ENCODE results near the gene B3GALT6. TPM values are rescaled to one million over a fixed set of nuclear protein-coding genes. Genes with fewer than 3 reads are reported as not detected.

B3GALT6 gene
- total RNA-seq, 2 experiments from 2014 or later: 13.3 to 14.4 TPM

- DNase-seq: no peak
- H3K27ac Mint-ChIP-seq: no peak overlapping the region
- CTCF ChIA-PET: no interaction called here
- H3K4me3 Mint-ChIP-seq: no peak overlapping the region
- peaks cover 6% of the 10 kb centered on the region for H3K9me3 Mint-ChIP-seq
- peaks cover 7% of the 10 kb centered on the region for H3K36me3 Mint-ChIP-seq (ENCODE audit: low read depth)
- peaks cover 12% of the 10 kb centered on the region for H3K4me1 Mint-ChIP-seq
- POLR2A ChIA-PET: no interaction called here
- peaks cover 8% of the 10 kb centered on the region for H3K27me3 Mint-ChIP-seq
Observed at GRCh38 chr1:1197551-1198422, 34.2 kb upstream of the B3GALT6 start.

- ChIA-PET POLR2A (no interaction called here), CTCF (no interaction called here)
- Mint-ChIP-seq H3K9me3 (peaks cover 6% of the 10 kb centered on the region), H3K27ac (no peak overlapping the region), H3K36me3 (ENCODE audit: low read depth) (peaks cover 7% of the 10 kb centered on the region), H3K4me1 (peaks cover 12% of the 10 kb centered on the region), H3K27me3 (peaks cover 8% of the 10 kb centered on the region), H3K4me3 (no peak overlapping the region)
- no peak for DNase-seq
Observed at GRCh38 chr1:1198423-1199140, 33.5 kb upstream of the B3GALT6 start.

GRCh38 chr1:1199141-1199960, 32.7 kb upstream of the B3GALT6 start:
- POLR2A ChIA-PET: interaction anchor here (0.7 kb wide), 1 partner anchor 32 kb away, joined by 3 read pairs; no protein-coding TSS in a partner anchor

GRCh38 chr1:1199961-1200875, 31.8 kb upstream of the B3GALT6 start:
- Mint-ChIP-seq H3K36me3 (ENCODE audit: low read depth) (no peaks in the 10 kb centered on the region), H3K27ac (peak overlapping the region; percentile 58), H3K4me3 (peak overlapping the region; percentile 17), H3K4me1 (peaks cover 12% of the 10 kb centered on the region), H3K9me3 (no peaks in the 10 kb centered on the region), H3K27me3 (no peaks in the 10 kb centered on the region)
- DNase-seq: no peak
- ChIA-PET POLR2A (interaction anchor here (0.5 to 1.1 kb wide), 3 partner anchors 12 to 31 kb away, joined by 3 to 7 read pairs (median 4); no protein-coding TSS in a partner anchor), CTCF (no interaction called here)

More at GRCh38 chr1:1199141-1199960, 32.7 kb upstream of the B3GALT6 start:
- DNase-seq: no peak
- CTCF ChIA-PET: no interaction called here
- Mint-ChIP-seq H3K9me3 (peaks cover 5% of the 10 kb centered on the region), H3K4me1 (peaks cover 12% of the 10 kb centered on the region), H3K36me3 (ENCODE audit: low read depth) (peaks cover 7% of the 10 kb centered on the region), H3K27ac (peak overlapping the region; percentile 44), H3K4me3 (peak overlapping the region; percentile 17), H3K27me3 (peaks cover 6% of the 10 kb centered on the region)

- ChIA-PET POLR2A (interaction anchor here (0.5 to 1.1 kb wide), 2 partner anchors 12 to 13 kb away, joined by 4 to 7 read pairs; no protein-coding TSS in a partner anchor), CTCF (no interaction called here)
- Mint-ChIP-seq H3K27me3 (no peaks in the 10 kb centered on the region), H3K9me3 (no peaks in the 10 kb centered on the region), H3K4me1 (peaks cover 15% of the 10 kb centered on the region), H3K27ac (peak overlapping the region; percentile 58), H3K4me3 (peak overlapping the region; percentile 16), H3K36me3 (ENCODE audit: low read depth) (no peaks in the 10 kb centered on the region)
- DNase-seq: peak; percentile 80
Observed at GRCh38 chr1:1200876-1201810, 30.9 kb upstream of the B3GALT6 start.

GRCh38 chr1:1202831-1203560, 29.0 kb upstream of the B3GALT6 start:
- H3K4me1 Mint-ChIP-seq: peaks cover 26% of the 10 kb centered on the region
- ChIA-PET CTCF (no interaction called here), POLR2A (no interaction called here)
- no peaks in the 10 kb centered on the region for H3K9me3 Mint-ChIP-seq
- no peaks in the 10 kb centered on the region for H3K36me3 Mint-ChIP-seq (ENCODE audit: low read depth)
- H3K27ac Mint-ChIP-seq: no peak overlapping the region
- DNase-seq: no peak
- no peak overlapping the region for H3K4me3 Mint-ChIP-seq
- no peaks in the 10 kb centered on the region for H3K27me3 Mint-ChIP-seq

GRCh38 chr1:1203561-1204424, 28.2 kb upstream of the B3GALT6 start:
- Mint-ChIP-seq H3K4me3 (no peak overlapping the region), H3K9me3 (no peaks in the 10 kb centered on the region), H3K27me3 (no peaks in the 10 kb centered on the region), H3K4me1 (peaks cover 32% of the 10 kb centered on the region), H3K36me3 (ENCODE audit: low read depth) (no peaks in the 10 kb centered on the region), H3K27ac (no peak overlapping the region)
- DNase-seq: no peak
- ChIA-PET CTCF (no interaction called here), POLR2A (no interaction called here)

- Mint-ChIP-seq H3K9me3 (no peaks in the 10 kb centered on the region), H3K36me3 (ENCODE audit: low read depth) (peaks cover 2% of the 10 kb centered on the region), H3K27me3 (no peaks in the 10 kb centered on the region), H3K4me1 (peaks cover 37% of the 10 kb centered on the region), H3K27ac (peak overlapping the region; percentile 31), H3K4me3 (peak overlapping the region; percentile 47)
- POLR2A ChIA-PET: interaction anchor here (4.5 kb wide), 1 partner anchor 13 kb away, joined by 65 read pairs; no protein-coding TSS in a partner anchor
- no peak for DNase-seq
- CTCF ChIA-PET: no interaction called here
Observed at GRCh38 chr1:1204425-1204920, 27.6 kb upstream of the B3GALT6 start.

- Mint-ChIP-seq H3K9me3 (no peaks in the 10 kb centered on the region), H3K4me1 (peaks cover 37% of the 10 kb centered on the region), H3K36me3 (ENCODE audit: low read depth) (peaks cover 9% of the 10 kb centered on the region), H3K27me3 (no peaks in the 10 kb centered on the region), H3K4me3 (peak overlapping the region; percentile 70), H3K27ac (peak overlapping the region; percentile 56)
- POLR2A ChIA-PET: interaction anchor here (1.0 to 4.5 kb wide), 5 partner anchors 12 to 83 kb away, joined by 3 to 65 read pairs (median 4); no protein-coding TSS in a partner anchor
- CTCF ChIA-PET: interaction anchor here (2.8 kb wide), 1 partner anchor 83 kb away, joined by 10 read pairs; no protein-coding TSS in a partner anchor
- DNase-seq: no peak
Observed at GRCh38 chr1:1204998-1205768, 26.9 kb upstream of the B3GALT6 start.

Measured in activated CD4-positive, alpha-beta memory T cell treated with anti-CD3 and anti-CD28 coated beads, Interleukin-2, amount 10 ng/mL, durations not matched to agents 7 days and 5 days (primary cell).